ENCODE measurements around the gene ELP5.

Gene ELP5

DNA sequence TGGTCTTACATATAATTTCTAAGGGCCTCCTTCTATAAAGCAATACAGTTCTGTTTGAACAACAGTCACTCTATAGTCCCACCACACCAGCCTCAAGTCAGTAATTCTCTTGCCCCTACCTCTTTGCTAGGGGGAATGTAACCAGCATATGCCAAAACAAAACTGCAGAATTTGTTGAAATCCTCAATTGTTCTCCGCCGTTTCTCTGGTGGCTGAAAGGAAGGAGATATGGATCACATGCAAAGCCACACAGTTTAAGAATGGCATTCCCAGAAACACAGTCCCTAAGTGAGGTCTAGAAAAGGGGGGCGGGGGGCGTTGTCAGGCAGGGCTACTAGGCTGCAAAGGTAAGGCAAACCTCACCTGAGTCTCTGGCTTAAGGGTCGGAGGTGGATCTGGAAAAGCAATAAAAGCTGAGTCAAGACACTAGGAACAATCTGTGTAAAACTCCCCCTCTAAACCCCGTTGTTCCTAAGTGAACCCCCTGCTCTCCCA is 14.7 kb upstream of the ELP5 start:
- DNase-seq, result no peak
- H3K9me3 ChIP-seq (ENCODE audit: severe bottlenecking), result no peaks in the 10 kb centered on the region
- H3K27me3 ChIP-seq (ENCODE audit: insufficient read depth, low read depth, severe bottlenecking), result no peaks in the 10 kb centered on the region
- no peak for TF ChIP-seq CTCF (IDR thresholded peaks at IDR 0.05; ENCODE audit: low read depth, low read length)
- H3K4me3 ChIP-seq (ENCODE audit: low read depth, low read length), result peak overlapping the region; percentile 96
- H3K27ac ChIP-seq, result peak overlapping the region; percentile 95
- peaks cover 61% of the 10 kb centered on the region for H3K36me3 ChIP-seq

- Histone ChIP-seq H3K27ac (peak overlapping the region; percentile 95), H3K4me3 (ENCODE audit: low read depth, low read length) (peak overlapping the region; percentile 96), H3K9me3 (ENCODE audit: severe bottlenecking) (no peaks in the 10 kb centered on the region), H3K36me3 (peaks cover 57% of the 10 kb centered on the region), H3K27me3 (ENCODE audit: insufficient read depth, low read depth, severe bottlenecking) (no peaks in the 10 kb centered on the region)
- TF ChIP-seq CTCF (IDR thresholded peaks at IDR 0.05; ENCODE audit: low read depth, low read length), result no peak
- DNase-seq, result peak; percentile 89
Observed at GRCh38 chr17:7237761-7238419, 14.1 kb upstream of the ELP5 start.

- Histone ChIP-seq H3K27me3 (ENCODE audit: insufficient read depth, low read depth, severe bottlenecking) (no peaks in the 10 kb centered on the region), H3K9me3 (ENCODE audit: severe bottlenecking) (no peaks in the 10 kb centered on the region), H3K36me3 (peaks cover 62% of the 10 kb centered on the region), H3K4me3 (ENCODE audit: low read depth, low read length) (peak overlapping the region; percentile 96), H3K27ac (peak overlapping the region; percentile 92)
- peak; percentile 55 for DNase-seq
- TF ChIP-seq CTCF (IDR thresholded peaks at IDR 0.05; ENCODE audit: low read depth, low read length), result no peak
Observed at GRCh38 chr17:7238420-7239090, 13.5 kb upstream of the ELP5 start.

- no peaks in the 10 kb centered on the region for H3K9me3 ChIP-seq (ENCODE audit: severe bottlenecking)
- DNase-seq, result peak; percentile 99
- H3K36me3 ChIP-seq, result peaks cover 70% of the 10 kb centered on the region
- peak within 1 kb of the TSS; percentile 96 for H3K4me3 ChIP-seq (ENCODE audit: low read depth, low read length)
- no peaks in the 10 kb centered on the region for H3K27me3 ChIP-seq (ENCODE audit: insufficient read depth, low read depth, severe bottlenecking)
- TF ChIP-seq CTCF (IDR thresholded peaks at IDR 0.05; ENCODE audit: low read depth, low read length), result no peak
- peak within 1 kb of the TSS; percentile 92 for H3K27ac ChIP-seq
Observed at GRCh38 chr17:7239091-7240027, 12.7 kb upstream of the ELP5 start, which contains the start of gene PHF23. Gene PHF23 (minus strand): TSS chr17:7239457. CDS start chr17:7239279, 178 bp downstream.

DNA sequence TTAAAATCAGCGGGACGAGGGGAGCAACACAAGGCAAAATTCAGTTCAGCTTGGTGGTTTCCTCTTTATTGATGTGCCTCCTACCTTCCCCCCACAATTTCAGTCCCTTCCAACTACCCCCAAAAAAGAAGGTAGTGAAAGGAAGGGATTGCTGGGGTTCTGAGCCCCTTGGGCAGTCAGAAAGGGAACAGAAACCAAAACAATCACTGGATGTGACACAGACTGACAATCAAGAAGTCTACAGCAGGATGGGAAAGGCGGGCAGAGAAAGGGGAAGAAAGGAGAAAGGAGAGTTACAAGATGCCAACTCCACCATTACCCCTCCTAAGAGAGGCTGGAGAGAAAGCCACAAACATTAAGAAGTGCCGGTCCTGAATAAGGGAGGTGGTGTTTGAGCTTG is 11.6 kb upstream of the ELP5 start:
- H3K9me3 ChIP-seq (ENCODE audit: severe bottlenecking), result no peaks in the 10 kb centered on the region
- no peak for TF ChIP-seq CTCF (IDR thresholded peaks at IDR 0.05; ENCODE audit: low read depth, low read length)
- peaks cover 71% of the 10 kb centered on the region for H3K36me3 ChIP-seq
- peak overlapping the region; percentile 27 for H3K27ac ChIP-seq
- no peak for DNase-seq
- H3K4me3 ChIP-seq (ENCODE audit: low read depth, low read length), result no peak overlapping the region
- no peaks in the 10 kb centered on the region for H3K27me3 ChIP-seq (ENCODE audit: insufficient read depth, low read depth, severe bottlenecking)

Data from WERI-Rb-1 (cell line).